ENCODE measurements around the gene NF1. TPM values are rescaled to one million over a fixed set of nuclear protein-coding genes. Genes with fewer than 3 reads are reported as not detected.

Gene NF1
- total RNA-seq, 2 experiments from 2014 or later: 15.5 to 18.7 TPM

DNA sequence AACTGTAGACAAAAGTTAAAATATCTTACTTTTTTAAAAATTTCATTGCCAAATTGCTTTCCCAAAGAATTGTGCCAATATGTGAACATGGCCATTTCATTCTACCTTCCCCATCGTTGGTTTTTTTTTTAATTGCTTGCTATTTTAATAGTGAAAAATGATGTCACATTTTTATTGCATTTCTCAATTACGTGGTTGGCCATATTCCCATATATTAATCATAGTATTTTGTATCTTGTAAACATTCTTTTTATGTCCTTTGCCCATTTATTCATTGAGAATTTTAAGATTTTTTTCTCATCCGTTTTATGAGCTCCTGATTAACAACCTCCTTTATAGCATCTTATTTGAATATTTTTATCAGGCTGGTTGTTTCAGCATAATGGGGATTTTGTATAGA is 195.0 kb downstream of the NF1 start:
- Histone ChIP-seq H3K36me3 (ENCODE audit: insufficient read depth, low read length) (no peaks in the 10 kb centered on the region), H3K4me1 (ENCODE audit: insufficient read depth, low read length) (no peaks in the 10 kb centered on the region), H3K27ac (ENCODE audit: low read depth in 1 of 2, low read length in 2 of 2) (no peak overlapping the region), H3K9me3 (ENCODE audit: control insufficient read depth in 1 of 2, insufficient read depth in 1 of 2, low read length in 2 of 2) (no peaks in the 10 kb centered on the region), H3K27me3 (ENCODE audit: control insufficient read depth in 1 of 2, insufficient read depth in 2 of 2, low read length in 2 of 2) (no peaks in the 10 kb centered on the region), H3K4me3 (ENCODE audit: low read length) (no peak overlapping the region)
- ChIA-PET CTCF (interaction anchor here (0.9 kb wide), 1 partner anchor 31 kb away, joined by 3 read pairs; the partner anchor contains the start of gene EVI2A), POLR2A (interaction anchor here (1.0 to 1.4 kb wide), 2 partner anchors 11 to 24 kb away, joined by 3 read pairs; partner anchors contain the start of gene EVI2B)
- TF ChIP-seq, protein P1, sequence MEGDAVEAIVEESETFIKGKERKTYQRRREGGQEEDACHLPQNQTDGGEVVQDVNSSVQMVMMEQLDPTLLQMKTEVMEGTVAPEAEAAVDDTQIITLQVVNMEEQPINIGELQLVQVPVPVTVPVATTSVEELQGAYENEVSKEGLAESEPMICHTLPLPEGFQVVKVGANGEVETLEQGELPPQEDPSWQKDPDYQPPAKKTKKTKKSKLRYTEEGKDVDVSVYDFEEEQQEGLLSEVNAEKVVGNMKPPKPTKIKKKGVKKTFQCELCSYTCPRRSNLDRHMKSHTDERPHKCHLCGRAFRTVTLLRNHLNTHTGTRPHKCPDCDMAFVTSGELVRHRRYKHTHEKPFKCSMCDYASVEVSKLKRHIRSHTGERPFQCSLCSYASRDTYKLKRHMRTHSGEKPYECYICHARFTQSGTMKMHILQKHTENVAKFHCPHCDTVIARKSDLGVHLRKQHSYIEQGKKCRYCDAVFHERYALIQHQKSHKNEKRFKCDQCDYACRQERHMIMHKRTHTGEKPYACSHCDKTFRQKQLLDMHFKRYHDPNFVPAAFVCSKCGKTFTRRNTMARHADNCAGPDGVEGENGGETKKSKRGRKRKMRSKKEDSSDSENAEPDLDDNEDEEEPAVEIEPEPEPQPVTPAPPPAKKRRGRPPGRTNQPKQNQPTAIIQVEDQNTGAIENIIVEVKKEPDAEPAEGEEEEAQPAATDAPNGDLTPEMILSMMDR (IDR thresholded peaks at IDR 0.05): no peak
- Mint-ChIP-seq H3K27me3 (no peaks in the 10 kb centered on the region), H3K9me3 (no peaks in the 10 kb centered on the region), H3K27ac (no peak overlapping the region), H3K4me1 (ENCODE audit: low read depth) (peaks cover 39% of the 10 kb centered on the region), H3K36me3 (ENCODE audit: low read depth) (no peaks in the 10 kb centered on the region), H3K4me3 (no peak overlapping the region)
- intact Hi-C loops (cut with DNase I, micrococcal nuclease): no loop called here
- ATAC-seq (ENCODE audit: poor library complexity) (no peak), DNase-seq (no peak)

DNA sequence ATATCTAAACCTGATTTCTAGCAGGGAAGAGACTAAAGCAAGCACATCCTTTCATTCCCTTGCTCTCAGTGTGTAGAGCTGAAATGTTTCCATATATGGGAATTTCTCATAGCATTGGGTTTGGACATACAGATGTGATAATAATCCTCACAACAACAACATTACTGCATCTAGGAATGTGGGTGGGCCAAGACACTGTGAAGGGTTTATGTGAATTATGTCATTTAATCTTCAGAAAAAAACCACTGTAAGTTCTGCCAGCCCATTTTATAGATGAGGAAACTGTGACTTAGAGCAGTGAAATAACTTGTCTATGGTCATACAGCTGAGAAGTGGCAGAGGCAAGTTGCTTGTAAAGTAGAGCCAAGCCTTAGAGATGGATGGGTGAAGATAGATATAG is 197.0 kb downstream of the NF1 start:
- no peak overlapping the region for H3K27ac Mint-ChIP-seq
- CTCF ChIA-PET: no interaction called here

DNA sequence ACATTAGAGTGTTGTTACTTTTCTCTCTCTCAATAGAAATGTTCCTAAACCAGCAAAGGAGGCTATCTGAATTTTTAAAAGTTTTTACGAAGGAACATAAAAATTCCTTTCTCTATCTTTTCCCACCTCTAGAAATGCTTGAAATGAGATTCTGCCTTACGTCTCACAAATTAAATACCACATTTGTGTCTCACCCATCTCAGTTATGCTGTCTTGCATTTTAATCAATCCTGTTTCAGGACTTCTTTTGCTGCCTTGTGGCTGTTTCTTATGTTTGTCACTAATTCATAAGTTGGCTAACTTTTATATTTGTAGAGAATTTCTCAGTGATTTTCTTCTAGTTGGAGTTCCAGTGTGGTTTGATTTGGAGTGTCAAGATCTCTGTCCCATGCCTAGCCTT is 198.8 kb downstream of the NF1 start:
- Mint-ChIP-seq H3K36me3 (ENCODE audit: low read depth) (no peaks in the 10 kb centered on the region), H3K9me3 (no peaks in the 10 kb centered on the region), H3K4me1 (ENCODE audit: low read depth) (peaks cover 31% of the 10 kb centered on the region), H3K4me3 (no peak overlapping the region), H3K27ac (no peak overlapping the region), H3K27me3 (no peaks in the 10 kb centered on the region)
- Histone ChIP-seq H3K4me1 (ENCODE audit: insufficient read depth, low read length) (no peaks in the 10 kb centered on the region), H3K27ac (ENCODE audit: low read depth in 1 of 2, low read length in 2 of 2) (no peak overlapping the region), H3K9me3 (ENCODE audit: control insufficient read depth in 1 of 2, insufficient read depth in 1 of 2, low read length in 2 of 2) (no peaks in the 10 kb centered on the region), H3K4me3 (ENCODE audit: low read length) (no peak overlapping the region), H3K36me3 (ENCODE audit: insufficient read depth, low read length) (no peaks in the 10 kb centered on the region), H3K27me3 (ENCODE audit: control insufficient read depth in 1 of 2, insufficient read depth in 2 of 2, low read length in 2 of 2) (no peaks in the 10 kb centered on the region)
- ATAC-seq (ENCODE audit: poor library complexity): no peak
- TF ChIP-seq, protein P1 (IDR thresholded peaks at IDR 0.05): no peak
- ChIA-PET POLR2A (no interaction called here), CTCF (no interaction called here)
- DNase-seq: no peak
- intact Hi-C loops (cut with DNase I, micrococcal nuclease): no loop called here

More for the DNA sequence above, 197.0 kb downstream of the NF1 start:
- no peaks in the 10 kb centered on the region for H3K4me1 ChIP-seq (ENCODE audit: insufficient read depth, low read length)
- no peak for DNase-seq
- no peaks in the 10 kb centered on the region for H3K36me3 ChIP-seq (ENCODE audit: insufficient read depth, low read length)
- no peaks in the 10 kb centered on the region for H3K9me3 ChIP-seq (ENCODE audit: control insufficient read depth in 1 of 2, insufficient read depth in 1 of 2, low read length in 2 of 2)
- H3K4me1 Mint-ChIP-seq (ENCODE audit: low read depth): peaks cover 46% of the 10 kb centered on the region
- H3K36me3 Mint-ChIP-seq (ENCODE audit: low read depth): no peaks in the 10 kb centered on the region
- TF ChIP-seq, protein P1 (IDR thresholded peaks at IDR 0.05): no peak
- intact Hi-C loops (cut with DNase I, micrococcal nuclease): no loop called here
- POLR2A ChIA-PET: no interaction called here
- no peaks in the 10 kb centered on the region for H3K27me3 Mint-ChIP-seq
- H3K4me3 Mint-ChIP-seq: no peak overlapping the region
- ATAC-seq (ENCODE audit: poor library complexity): no peak
- no peak overlapping the region for H3K27ac ChIP-seq (ENCODE audit: low read depth in 1 of 2, low read length in 2 of 2)
- no peaks in the 10 kb centered on the region for H3K27me3 ChIP-seq (ENCODE audit: control insufficient read depth in 1 of 2, insufficient read depth in 2 of 2, low read length in 2 of 2)
- H3K4me3 ChIP-seq (ENCODE audit: low read length): no peak overlapping the region
- H3K9me3 Mint-ChIP-seq: no peaks in the 10 kb centered on the region

Data from CD4-positive, alpha-beta T cell (primary cell).